AG09319 (cell line): Measurements from ENCODE around the gene RNFT2.

Experiments
- DNase-seq: peaks from one replicate; pipeline ENCODE4 v3.0.0-alpha.2; 2010; ENCODE audit warnings: low read depth; ENCODE audit errors: extremely low read depth
- TF ChIP-seq, protein P1 (sequence below): IDR thresholded peaks from 2 replicates; pipeline ENCODE4 v1.5.1; 2011; ENCODE audit warnings: low read depth, mild to moderate bottlenecking, inconsistent platforms, low read length, moderate library complexity

The RNFT2 gene, protein sequence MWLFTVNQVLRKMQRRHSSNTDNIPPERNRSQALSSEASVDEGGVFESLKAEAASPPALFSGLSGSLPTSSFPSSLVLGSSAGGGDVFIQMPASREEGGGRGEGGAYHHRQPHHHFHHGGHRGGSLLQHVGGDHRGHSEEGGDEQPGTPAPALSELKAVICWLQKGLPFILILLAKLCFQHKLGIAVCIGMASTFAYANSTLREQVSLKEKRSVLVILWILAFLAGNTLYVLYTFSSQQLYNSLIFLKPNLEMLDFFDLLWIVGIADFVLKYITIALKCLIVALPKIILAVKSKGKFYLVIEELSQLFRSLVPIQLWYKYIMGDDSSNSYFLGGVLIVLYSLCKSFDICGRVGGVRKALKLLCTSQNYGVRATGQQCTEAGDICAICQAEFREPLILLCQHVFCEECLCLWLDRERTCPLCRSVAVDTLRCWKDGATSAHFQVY

DNA sequence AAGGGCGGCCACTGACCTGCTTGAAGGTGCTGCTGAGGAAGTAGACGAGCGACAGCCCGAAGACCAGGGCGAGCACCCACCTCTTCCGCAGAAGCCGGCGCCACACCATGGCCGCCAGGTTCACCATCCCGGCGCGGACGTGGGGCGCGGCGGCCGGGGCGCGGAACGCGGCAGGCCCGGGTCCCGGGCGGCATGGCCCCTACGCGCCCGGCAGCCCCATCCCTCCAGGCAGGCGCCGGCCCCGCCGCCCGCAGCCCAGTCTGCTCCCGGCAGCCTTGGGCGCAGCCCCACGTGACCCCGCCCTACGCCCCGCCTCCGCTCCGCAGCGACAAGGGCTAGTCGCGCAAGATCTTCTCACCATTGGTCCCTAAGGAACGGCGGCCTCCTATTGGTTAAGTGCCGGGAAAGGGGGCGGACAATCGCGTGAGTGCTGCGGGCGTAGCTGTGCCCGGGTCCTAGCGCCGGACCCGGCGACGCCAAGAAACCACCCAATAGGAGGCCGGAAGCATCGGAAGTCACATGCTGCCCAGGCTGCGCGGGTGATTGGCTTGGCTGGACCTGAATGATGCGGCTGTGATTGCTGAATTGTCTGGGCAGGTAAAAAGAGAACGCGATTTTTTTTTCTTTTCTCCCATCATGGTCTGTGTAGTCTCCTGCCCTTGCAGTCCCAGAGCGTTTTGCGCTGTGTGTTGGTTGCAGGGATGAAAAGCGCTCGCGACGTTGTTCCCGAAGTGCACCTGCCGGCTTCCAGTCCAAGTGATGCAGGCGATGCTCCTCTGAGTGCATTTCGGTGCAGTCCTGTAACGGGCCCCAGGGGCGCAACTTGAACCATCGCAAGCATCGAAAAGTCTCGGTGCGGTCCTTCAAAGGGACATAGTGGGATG, at the start of gene RNFT2, which contains the start of gene SPRING1:
Gene RNFT2, plus strand, starts transcription at position 542 of the 884 bp plus-strand sequence. CDS start 2,183 bp downstream, outside the sequence.
Gene SPRING1, minus strand, starts transcription at position 296 of the 884 bp plus-strand sequence. Its CDS starts 169 bp downstream, at position 127.
- TF ChIP-seq, protein P1, sequence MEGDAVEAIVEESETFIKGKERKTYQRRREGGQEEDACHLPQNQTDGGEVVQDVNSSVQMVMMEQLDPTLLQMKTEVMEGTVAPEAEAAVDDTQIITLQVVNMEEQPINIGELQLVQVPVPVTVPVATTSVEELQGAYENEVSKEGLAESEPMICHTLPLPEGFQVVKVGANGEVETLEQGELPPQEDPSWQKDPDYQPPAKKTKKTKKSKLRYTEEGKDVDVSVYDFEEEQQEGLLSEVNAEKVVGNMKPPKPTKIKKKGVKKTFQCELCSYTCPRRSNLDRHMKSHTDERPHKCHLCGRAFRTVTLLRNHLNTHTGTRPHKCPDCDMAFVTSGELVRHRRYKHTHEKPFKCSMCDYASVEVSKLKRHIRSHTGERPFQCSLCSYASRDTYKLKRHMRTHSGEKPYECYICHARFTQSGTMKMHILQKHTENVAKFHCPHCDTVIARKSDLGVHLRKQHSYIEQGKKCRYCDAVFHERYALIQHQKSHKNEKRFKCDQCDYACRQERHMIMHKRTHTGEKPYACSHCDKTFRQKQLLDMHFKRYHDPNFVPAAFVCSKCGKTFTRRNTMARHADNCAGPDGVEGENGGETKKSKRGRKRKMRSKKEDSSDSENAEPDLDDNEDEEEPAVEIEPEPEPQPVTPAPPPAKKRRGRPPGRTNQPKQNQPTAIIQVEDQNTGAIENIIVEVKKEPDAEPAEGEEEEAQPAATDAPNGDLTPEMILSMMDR, result no peak

DNA sequence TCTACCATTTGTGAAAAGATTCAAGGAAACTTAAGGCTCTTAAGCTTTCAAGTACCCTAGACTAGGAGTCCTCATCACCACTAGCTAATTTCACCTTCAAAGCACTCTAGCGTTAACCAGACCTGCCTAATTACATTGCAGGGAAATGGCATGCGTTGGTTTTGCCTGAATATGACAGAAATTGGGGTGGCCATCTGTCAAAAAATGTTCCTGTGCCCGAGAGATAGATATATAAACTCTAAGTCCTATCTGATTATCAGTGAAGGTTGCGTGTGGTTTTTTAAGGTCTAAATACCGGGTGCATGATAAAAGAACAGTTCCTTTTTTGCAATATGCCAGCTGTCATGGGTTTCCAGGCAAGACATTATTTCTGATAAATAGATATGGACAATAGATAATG, 48.6 kb upstream of the RNFT2 start:
- DNase-seq, result no peak
- TF ChIP-seq, protein P1, result no peak

More for the DNA sequence above, at the start of gene RNFT2, which contains the start of gene SPRING1:
- DNase-seq, result peak; percentile 98

DNA sequence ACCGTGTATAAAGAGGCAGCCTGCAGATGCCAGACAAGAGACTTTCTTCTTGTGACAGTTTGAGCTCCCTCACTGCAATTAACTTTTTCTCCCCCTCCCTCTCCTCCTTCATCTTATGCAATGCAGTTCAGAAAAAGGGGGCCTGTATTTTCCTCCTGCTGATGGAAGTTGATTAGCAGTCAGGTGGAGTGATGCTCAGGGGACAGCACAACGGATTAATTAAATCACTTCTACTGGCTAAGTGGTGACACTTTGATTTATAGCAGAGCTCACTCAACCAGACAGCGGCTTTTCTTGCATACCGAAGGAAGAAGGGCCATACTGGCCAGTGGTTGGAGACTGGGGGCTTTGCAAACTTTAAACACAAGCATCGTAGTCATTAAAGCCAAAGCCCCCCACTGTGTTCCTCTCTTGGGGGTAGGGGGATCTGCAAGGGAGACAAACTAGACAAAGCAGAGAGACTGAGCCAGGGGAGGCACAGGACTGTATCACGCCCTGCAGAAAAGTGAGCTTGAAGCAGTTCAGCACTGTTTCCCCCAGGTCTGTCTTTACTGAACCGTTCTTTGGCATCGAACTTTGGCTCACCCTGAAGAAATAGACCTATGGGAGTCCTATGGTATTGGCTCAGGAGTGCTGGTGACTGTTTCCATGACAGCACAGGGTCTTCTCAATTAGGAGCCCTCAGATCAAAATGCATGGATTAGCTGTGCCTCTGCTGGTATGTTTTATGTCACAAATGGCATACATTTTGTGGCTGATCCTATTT, 48.0 kb upstream of the RNFT2 start:
- TF ChIP-seq, protein P1, result no peak
- DNase-seq, result no peak

DNA sequence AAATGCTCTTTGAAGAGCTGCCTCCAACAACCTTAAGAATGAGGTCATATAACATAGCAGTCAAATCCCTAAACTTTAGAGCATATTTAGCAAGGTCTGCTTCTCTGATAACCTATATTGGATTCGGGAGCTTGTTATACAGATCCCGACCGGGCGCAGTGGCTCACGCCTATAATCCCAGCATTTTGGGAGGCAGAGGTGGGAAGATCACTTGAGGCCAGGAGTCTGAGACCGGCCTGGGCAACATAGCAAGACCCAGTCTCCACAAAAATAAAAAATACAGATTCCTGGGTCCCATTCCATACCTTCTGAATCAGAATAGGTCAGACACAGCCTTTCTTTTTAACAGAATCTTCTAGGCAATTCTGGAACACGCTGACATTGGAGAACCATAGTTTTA, 46.9 kb upstream of the RNFT2 start:
- no peak for DNase-seq
- TF ChIP-seq, protein P1, result no peak

DNA sequence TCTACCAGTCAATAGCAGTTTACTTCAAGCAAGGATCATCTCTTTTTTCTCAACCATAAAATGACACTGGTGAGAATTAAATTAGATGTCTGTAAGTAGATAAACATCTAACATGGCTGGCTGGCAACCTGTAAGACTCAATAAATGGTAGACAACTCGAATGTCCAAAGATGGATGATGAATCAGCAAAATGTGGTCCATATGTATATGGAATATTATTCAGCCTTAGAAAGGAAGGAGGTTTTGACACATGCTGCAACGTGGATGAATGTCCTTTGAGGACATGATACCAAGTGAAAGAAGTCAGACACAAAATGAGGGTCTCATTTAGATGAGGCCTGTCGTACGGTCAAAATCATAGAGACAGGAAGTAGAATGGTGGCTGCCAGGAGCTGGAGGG, 46.5 kb upstream of the RNFT2 start:
- TF ChIP-seq, protein P1, result no peak
- DNase-seq, result no peak

DNA sequence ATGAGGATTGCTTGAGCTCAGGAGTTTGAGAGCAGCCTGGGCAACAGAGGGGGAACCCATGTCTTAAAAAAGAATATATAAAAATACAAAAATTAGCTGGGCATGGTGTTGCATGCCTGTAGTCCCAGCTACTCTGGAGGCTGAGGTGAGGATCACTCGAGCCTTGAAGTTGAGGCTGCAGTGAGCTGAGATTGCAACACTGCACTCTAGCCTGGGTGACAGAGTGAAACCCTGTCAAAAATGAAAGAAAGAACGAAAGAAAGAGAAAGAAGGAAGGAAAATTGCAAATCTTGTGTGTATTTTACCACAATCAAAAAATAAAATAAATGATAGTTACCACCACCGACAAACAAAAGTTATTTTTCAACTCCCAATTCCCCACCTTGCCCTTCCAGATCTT, 45.5 kb upstream of the RNFT2 start:
- TF ChIP-seq, protein P1, result no peak
- DNase-seq, result no peak
